Stimulated activated effector memory CD8-positive, alpha-beta T cell treated with anti-CD3 and anti-CD28 coated beads, Interleukin-12 subunit alpha, Interleukin-12 subunit beta, amount 100 ng/mL, for 72 hours (primary cell): Measurements from ENCODE around the gene IFT122.

Experiments
- ATAC-seq: fragments of 150-1000 bp; cut with Tn5 transposase; 2 replicates; pipeline ENCODE4 v1.10.0; 2021
- DNase-seq, 2 donors: peaks; one replicate each; pipeline ENCODE4 v3.0.0; 2021 to 2022; ENCODE audit warnings: low spot score in 2 of 2
- H3K27ac Mint-ChIP-seq: one replicate; pipeline ENCODE4 v1.8.0; 2022; ENCODE audit warnings: mild to moderate bottlenecking, mixed read lengths
- H3K36me3 Mint-ChIP-seq: one replicate; pipeline ENCODE4 v1.8.0; 2022; ENCODE audit warnings: mild to moderate bottlenecking, mixed read lengths
- H3K4me1 Mint-ChIP-seq: one replicate; pipeline ENCODE4 v1.8.0; 2022; ENCODE audit warnings: mixed read lengths
- H3K4me3 Mint-ChIP-seq: one replicate; pipeline ENCODE4 v1.8.0; 2022; ENCODE audit warnings: mild to moderate bottlenecking, mixed read lengths
- H3K9me3 Mint-ChIP-seq: one replicate; pipeline ENCODE4 v1.8.0; 2022; ENCODE audit warnings: mixed read lengths

The IFT122 gene

GRCh38 chr3:129559565-129560079 lies 119.6 kb downstream of the IFT122 start:
- H3K4me1 Mint-ChIP-seq, result peaks cover 33% of the 10 kb centered on the region

GRCh38 chr3:129560269-129560787 lies 120.3 kb downstream of the IFT122 start:
- Mint-ChIP-seq H3K27ac (peak overlapping the region; percentile 49), H3K9me3 (no peaks in the 10 kb centered on the region), H3K4me3 (no peak overlapping the region), H3K36me3 (peaks cover 34% of the 10 kb centered on the region), H3K4me1 (peaks cover 28% of the 10 kb centered on the region)
- DNase-seq (no peak), ATAC-seq (no peak)

More at GRCh38 chr3:129559565-129560079, 119.6 kb downstream of the IFT122 start:
- no peaks in the 10 kb centered on the region for H3K9me3 Mint-ChIP-seq
- ATAC-seq (no peak), DNase-seq (no peak)
- H3K4me3 Mint-ChIP-seq, result no peak overlapping the region
- H3K27ac Mint-ChIP-seq, result no peak overlapping the region
- peaks cover 30% of the 10 kb centered on the region for H3K36me3 Mint-ChIP-seq

GRCh38 chr3:129560911-129561594 lies 121.0 kb downstream of the IFT122 start:
- H3K4me3 Mint-ChIP-seq, result no peak overlapping the region
- H3K4me1 Mint-ChIP-seq, result peaks cover 28% of the 10 kb centered on the region
- no peaks in the 10 kb centered on the region for H3K9me3 Mint-ChIP-seq
- DNase-seq, result no peak
- H3K36me3 Mint-ChIP-seq, result peaks cover 40% of the 10 kb centered on the region
- ATAC-seq, result no peak
- peak overlapping the region; percentile 49 for H3K27ac Mint-ChIP-seq

GRCh38 chr3:129561619-129562248 lies 121.7 kb downstream of the IFT122 start:
- ATAC-seq, result no peak
- H3K4me1 Mint-ChIP-seq, result peaks cover 34% of the 10 kb centered on the region
- peak overlapping the region; percentile 17 for H3K27ac Mint-ChIP-seq
- H3K36me3 Mint-ChIP-seq, result peaks cover 47% of the 10 kb centered on the region
- no peak overlapping the region for H3K4me3 Mint-ChIP-seq
- DNase-seq, result no peak
- no peaks in the 10 kb centered on the region for H3K9me3 Mint-ChIP-seq

- Mint-ChIP-seq H3K4me1 (peaks cover 41% of the 10 kb centered on the region), H3K4me3 (no peak overlapping the region), H3K27ac (no peak overlapping the region), H3K9me3 (no peaks in the 10 kb centered on the region), H3K36me3 (peaks cover 49% of the 10 kb centered on the region)
- DNase-seq, result no peak
- no peak for ATAC-seq
Observed at GRCh38 chr3:129562803-129563202, 122.8 kb downstream of the IFT122 start.

GRCh38 chr3:129563332-129563731 lies 123.3 kb downstream of the IFT122 start:
- Mint-ChIP-seq H3K27ac (no peak overlapping the region), H3K9me3 (no peaks in the 10 kb centered on the region)

GRCh38 chr3:129563850-129564535 lies 124.0 kb downstream of the IFT122 start:
- no peak for ATAC-seq
- Mint-ChIP-seq H3K4me3 (no peak overlapping the region), H3K4me1 (peaks cover 40% of the 10 kb centered on the region), H3K27ac (peak overlapping the region; percentile 68), H3K36me3 (peaks cover 47% of the 10 kb centered on the region), H3K9me3 (no peaks in the 10 kb centered on the region)
- no peak for DNase-seq

More at GRCh38 chr3:129563332-129563731, 123.3 kb downstream of the IFT122 start:
- DNase-seq, result no peak
- Mint-ChIP-seq H3K4me1 (peaks cover 40% of the 10 kb centered on the region), H3K4me3 (no peak overlapping the region), H3K36me3 (peaks cover 44% of the 10 kb centered on the region)
- no peak for ATAC-seq

GRCh38 chr3:129564981-129565644 lies 125.1 kb downstream of the IFT122 start:
- Mint-ChIP-seq H3K4me1 (peaks cover 48% of the 10 kb centered on the region), H3K36me3 (peaks cover 55% of the 10 kb centered on the region), H3K9me3 (no peaks in the 10 kb centered on the region), H3K4me3 (no peak overlapping the region), H3K27ac (peak overlapping the region; percentile 68)
- no peak for DNase-seq
- no peak for ATAC-seq

- Mint-ChIP-seq H3K4me1 (peaks cover 45% of the 10 kb centered on the region), H3K4me3 (no peak overlapping the region), H3K27ac (peak overlapping the region; percentile 48), H3K36me3 (peaks cover 50% of the 10 kb centered on the region), H3K9me3 (no peaks in the 10 kb centered on the region)
- no peak for ATAC-seq
- no peak for DNase-seq
Observed at GRCh38 chr3:129565902-129566301, 125.9 kb downstream of the IFT122 start.

- peaks cover 56% of the 10 kb centered on the region for H3K36me3 Mint-ChIP-seq
- H3K4me1 Mint-ChIP-seq, result peaks cover 48% of the 10 kb centered on the region
- peak overlapping the region; percentile 48 for H3K27ac Mint-ChIP-seq
- no peak for DNase-seq
- no peak for ATAC-seq
- no peak overlapping the region for H3K4me3 Mint-ChIP-seq
- no peaks in the 10 kb centered on the region for H3K9me3 Mint-ChIP-seq
Observed at GRCh38 chr3:129567176-129567705, 127.2 kb downstream of the IFT122 start.

GRCh38 chr3:129567939-129568338 lies 127.9 kb downstream of the IFT122 start:
- H3K36me3 Mint-ChIP-seq, result peaks cover 52% of the 10 kb centered on the region
- DNase-seq (no peak), ATAC-seq (no peak)
- no peak overlapping the region for H3K27ac Mint-ChIP-seq
- H3K9me3 Mint-ChIP-seq, result no peaks in the 10 kb centered on the region
- no peak overlapping the region for H3K4me3 Mint-ChIP-seq
- peaks cover 50% of the 10 kb centered on the region for H3K4me1 Mint-ChIP-seq

GRCh38 chr3:129569856-129570255 lies 129.8 kb downstream of the IFT122 start:
- peaks cover 48% of the 10 kb centered on the region for H3K36me3 Mint-ChIP-seq
- H3K27ac Mint-ChIP-seq, result peak overlapping the region; percentile 77
- H3K4me3 Mint-ChIP-seq, result no peak overlapping the region
- H3K4me1 Mint-ChIP-seq, result peaks cover 60% of the 10 kb centered on the region
- H3K9me3 Mint-ChIP-seq, result no peaks in the 10 kb centered on the region
- ATAC-seq (no peak), DNase-seq (no peak)
